NCI-H1930 (cell line): ENCODE results near the gene HTR3D.
"Not testable (repeated sequence)": the region's sequence is repeated elsewhere in the genome, so short reads cannot be mapped to it uniquely, and the experiment has no call there.

Experiments used
- DNase-seq, 2 experiments: peaks; one replicate each; lab custom pipeline; 2025; lab: John Stamatoyannopoulos, UW

The HTR3D gene

GRCh38 chr3:184031187-184031792 lies at the start of gene HTR3D:
TSS of gene HTR3D (plus strand) at chr3:184031742. CDS start at chr3:184031742, 0 bp downstream.
- DNase-seq = no peak

GRCh38 chr3:183981990-183982644 lies 49.4 kb upstream of the HTR3D start:
- DNase-seq = no peak

- no peak for DNase-seq
Observed at GRCh38 chr3:183984127-183984740, 47.3 kb upstream of the HTR3D start.

GRCh38 chr3:183984749-183985729 lies 46.5 kb upstream of the HTR3D start:
- DNase-seq = no peak

- DNase-seq = no peak
Observed at GRCh38 chr3:183987000-183987600, 44.4 kb upstream of the HTR3D start.

GRCh38 chr3:183988216-183988790 lies 43.2 kb upstream of the HTR3D start:
- DNase-seq = no peak

- no peak for DNase-seq
Observed at GRCh38 chr3:183991403-183991802, 40.1 kb upstream of the HTR3D start.

GRCh38 chr3:184001761-184002160 lies 29.8 kb upstream of the HTR3D start:
- DNase-seq = no peak

- DNase-seq = no peak
Observed at GRCh38 chr3:184002469-184002868, 29.1 kb upstream of the HTR3D start.

- DNase-seq = no peak
Observed at GRCh38 chr3:184003187-184003967, 28.2 kb upstream of the HTR3D start.

GRCh38 chr3:184004476-184004875 lies 27.1 kb upstream of the HTR3D start:
- no peak for DNase-seq

- DNase-seq = no peak
Observed at GRCh38 chr3:184005941-184006507, 25.5 kb upstream of the HTR3D start.

GRCh38 chr3:184007143-184007813 lies 24.3 kb upstream of the HTR3D start:
- not testable (repeated sequence) for DNase-seq

GRCh38 chr3:184008161-184008560 lies 23.4 kb upstream of the HTR3D start:
- DNase-seq = no peak

GRCh38 chr3:184011230-184011876 lies 20.2 kb upstream of the HTR3D start:
- DNase-seq = no peak

GRCh38 chr3:184011937-184012889 lies 19.3 kb upstream of the HTR3D start:
- DNase-seq = no peak

GRCh38 chr3:184015381-184016019 lies 16.0 kb upstream of the HTR3D start:
- DNase-seq = no peak

GRCh38 chr3:184016169-184016570 lies 15.4 kb upstream of the HTR3D start:
- no peak for DNase-seq
